SK-N-SH treated with all-trans-retinoic acid at 6 μM for 48 hours (cell line): ENCODE results near the gene OST4.

Experiments used
- ATAC-seq: fragments of 200-7000 bp; cut with Tn5 transposase; 3 replicates; pipeline ENCODE4 v1.9.1; 2020; ENCODE audit warnings: mild to moderate bottlenecking, moderate library complexity
- ARNTL ChIP-seq: fragments of 450-650 bp; formaldehyde crosslinking; IDR thresholded peaks from 2 replicates; pipeline ENCODE4 v1.5.0; 2020; ENCODE audit warnings: low read depth, mild to moderate bottlenecking, moderate library complexity, borderline replicate concordance
- BACH2 ChIP-seq: fragments of 250-450 bp; sonication (Bioruptor Pico); IDR thresholded peaks from 2 replicates; pipeline ENCODE4 v1.9.0; 2021; ENCODE audit warnings: mild to moderate bottlenecking, borderline replicate concordance
- CREB5 ChIP-seq: fragments of 250-450 bp; sonication (Bioruptor Pico); IDR thresholded peaks from 2 replicates; pipeline ENCODE4 v1.5.1; 2020; ENCODE audit warnings: low read depth, mild to moderate bottlenecking, moderate library complexity
- CSDC2 ChIP-seq: fragments of 250-450 bp; sonication (Bioruptor Pico); IDR thresholded peaks from 2 replicates; pipeline ENCODE4 v1.5.0; 2020; ENCODE audit warnings: mild to moderate bottlenecking, moderate library complexity
- ESRRG ChIP-seq: fragments of 250-450 bp; sonication (Bioruptor Pico); IDR thresholded peaks from 2 replicates; pipeline ENCODE4 v1.6.1; 2021; ENCODE audit warnings: mild to moderate bottlenecking
- GLIS3 ChIP-seq: fragments of 250-450 bp; sonication (Bioruptor Pico); IDR thresholded peaks from 2 replicates; pipeline ENCODE4 v1.5.0; 2020; ENCODE audit warnings: mild to moderate bottlenecking, moderate library complexity
- ISL1 ChIP-seq: fragments of 250-450 bp; sonication (Bioruptor Pico); IDR thresholded peaks from 2 replicates; pipeline ENCODE4 v2.1.2; 2022; ENCODE audit warnings: mild to moderate bottlenecking, moderate library complexity
- OSR1 ChIP-seq: fragments of 250-450 bp; sonication (Bioruptor Pico); IDR thresholded peaks from 2 replicates; pipeline ENCODE4 v1.8.0; 2022; ENCODE audit warnings: moderate library complexity, mild to moderate bottlenecking, inconsistent platforms
- PATZ1 ChIP-seq: fragments of 250-450 bp; sonication (Bioruptor Pico); IDR thresholded peaks from 2 replicates; pipeline ENCODE4 v1.8.0; 2020; ENCODE audit warnings: mild to moderate bottlenecking, moderate library complexity, borderline replicate concordance
- POU6F1 ChIP-seq: fragments of 250-450 bp; sonication (Bioruptor Pico); IDR thresholded peaks from 2 replicates; pipeline ENCODE4 v1.8.0; 2021; ENCODE audit warnings: low read depth, mild to moderate bottlenecking, moderate library complexity, borderline replicate concordance
- PPARA ChIP-seq: fragments of 250-450 bp; sonication (Bioruptor Pico); IDR thresholded peaks from 2 replicates; pipeline ENCODE4 v1.5.0; 2020; ENCODE audit warnings: mild to moderate bottlenecking, borderline replicate concordance
- RARB ChIP-seq: fragments of 250-450 bp; sonication (Bioruptor Pico); IDR thresholded peaks from 2 replicates; pipeline ENCODE4 v1.8.0; 2021; ENCODE audit warnings: mild to moderate bottlenecking, moderate library complexity
- SNAI2 ChIP-seq: fragments of 250-450 bp; sonication (Bioruptor Pico); IDR thresholded peaks from 2 replicates; pipeline ENCODE4 v1.5.0; 2020; ENCODE audit warnings: mild to moderate bottlenecking, moderate library complexity
- TCF4 ChIP-seq: fragments of 250-450 bp; sonication (Bioruptor Pico); IDR thresholded peaks from 2 replicates; pipeline ENCODE4 v1.8.0; 2021; ENCODE audit warnings: mild to moderate bottlenecking, moderate library complexity, borderline replicate concordance
- TOX ChIP-seq: fragments of 250-450 bp; sonication (Bioruptor Pico); IDR thresholded peaks from 2 replicates; pipeline ENCODE4 v1.8.0; 2021; ENCODE audit warnings: mild to moderate bottlenecking, moderate library complexity, borderline replicate concordance
- TSHZ2 ChIP-seq: fragments of 250-450 bp; sonication (Bioruptor Pico); IDR thresholded peaks from 2 replicates; pipeline ENCODE4 v1.5.0; 2020; ENCODE audit warnings: mild to moderate bottlenecking, moderate library complexity
- ZFP3 ChIP-seq: fragments of 250-450 bp; sonication (Bioruptor Pico); IDR thresholded peaks from 2 replicates; pipeline ENCODE4 v1.5.0; 2020; ENCODE audit warnings: mild to moderate bottlenecking, moderate library complexity
- ZFP30 ChIP-seq: fragments of 450-650 bp; formaldehyde crosslinking; IDR thresholded peaks from 2 replicates; pipeline ENCODE4 v1.5.0; 2022; ENCODE audit warnings: mild to moderate bottlenecking, moderate library complexity
- ZNF565 ChIP-seq: fragments of 450-650 bp; formaldehyde crosslinking; conservative IDR thresholded peaks from 2 replicates; pipeline ENCODE4 v1.5.0; 2020; ENCODE audit warnings: low read depth, mild to moderate bottlenecking, moderate library complexity
- ZNF70 ChIP-seq: fragments of 450-650 bp; formaldehyde crosslinking; IDR thresholded peaks from 2 replicates; pipeline ENCODE4 v1.5.0; 2020; ENCODE audit warnings: mild to moderate bottlenecking, moderate library complexity

The OST4 gene

GRCh38 chr2:27109083-27109482 is 37.6 kb upstream of the OST4 start (continued):
- no peak for TF ChIP-seq PATZ1 (CRISPR knock-in tag)
- TF ChIP-seq TOX (CRISPR knock-in tag), result no peak
- TF ChIP-seq TSHZ2 (CRISPR knock-in tag), result no peak
- no peak for TF ChIP-seq BACH2 (CRISPR knock-in tag)
- TF ChIP-seq GLIS3 (CRISPR knock-in tag), result no peak

GRCh38 chr2:27108221-27108620 is 36.8 kb upstream of the OST4 start:
- no peak for ATAC-seq
- TF ChIP-seq ZFP3 (no peak), ESRRG (CRISPR knock-in tag) (no peak), TCF4 (CRISPR knock-in tag) (no peak), ZNF565 (CRISPR knock-in tag) (no peak), GLIS3 (CRISPR knock-in tag) (no peak), TOX (CRISPR knock-in tag) (no peak), ZFP30 (CRISPR knock-in tag) (no peak), CSDC2 (CRISPR knock-in tag) (no peak), ISL1 (CRISPR knock-in tag) (no peak), SNAI2 (CRISPR knock-in tag) (no peak), POU6F1 (CRISPR knock-in tag) (no peak), ARNTL (CRISPR knock-in tag) (no peak), ZNF70 (CRISPR knock-in tag) (no peak), TSHZ2 (CRISPR knock-in tag) (no peak), RARB (CRISPR knock-in tag) (no peak), CREB5 (CRISPR knock-in tag) (no peak), PATZ1 (CRISPR knock-in tag) (no peak), OSR1 (CRISPR knock-in tag) (no peak), BACH2 (CRISPR knock-in tag) (no peak), PPARA (CRISPR knock-in tag) (no peak)
